RWPE2 (cell line): ENCODE data around the gene PACS1.

Experiments
- ATAC-seq: fragments of 200-7000 bp; cut with Tn5 transposase; 3 replicates; pipeline ENCODE4 v1.9.1; 2021; ENCODE audit warnings: low read depth
- DNase-seq: peaks from one replicate; pipeline ENCODE4 v3.0.0-alpha.2; 2020; ENCODE audit warnings: low spot score
- H3K27ac ChIP-seq: fragments of 450-650 bp; 2 replicates; pipeline ENCODE4 v1.5.1; 2017; ENCODE audit warnings: mild to moderate bottlenecking; ENCODE audit not compliant: poor library complexity, severe bottlenecking
- H3K27me3 ChIP-seq: fragments of 250-450 bp; sonication (Bioruptor Pico); 2 replicates; pipeline ENCODE4 v1.5.1; 2021; ENCODE audit warnings: mild to moderate bottlenecking, moderate library complexity; ENCODE audit not compliant: insufficient read depth, poor library complexity, severe bottlenecking
- H3K36me3 ChIP-seq: fragments of 250-450 bp; sonication (Bioruptor Pico); 2 replicates; pipeline ENCODE4 v1.5.1; 2020; ENCODE audit warnings: low read depth, mild to moderate bottlenecking, moderate library complexity
- H3K4me1 ChIP-seq: fragments of 250-450 bp; sonication (Bioruptor Pico); 2 replicates; pipeline ENCODE4 v1.5.1; 2021; ENCODE audit warnings: mild to moderate bottlenecking, moderate library complexity; ENCODE audit not compliant: insufficient read depth, poor library complexity, severe bottlenecking
- H3K4me3 ChIP-seq: fragments of 250-450 bp; sonication (Bioruptor Pico); 2 replicates; pipeline ENCODE4 v1.5.1; 2021; ENCODE audit warnings: mild to moderate bottlenecking, moderate library complexity; ENCODE audit not compliant: severe bottlenecking
- H3K9me3 ChIP-seq: fragments of 250-450 bp; sonication (Bioruptor Pico); 2 replicates; pipeline ENCODE4 v1.5.1; 2021; ENCODE audit warnings: mild to moderate bottlenecking, moderate library complexity; ENCODE audit not compliant: severe bottlenecking
- TF ChIP-seq, protein P1 (sequence below): fragments of 450-650 bp; IDR thresholded peaks from one replicate; pipeline ENCODE4 v1.5.1; 2017; ENCODE audit warnings: mild to moderate bottlenecking, moderate library complexity; ENCODE audit not compliant: poor library complexity, severe bottlenecking

Gene PACS1

DNA sequence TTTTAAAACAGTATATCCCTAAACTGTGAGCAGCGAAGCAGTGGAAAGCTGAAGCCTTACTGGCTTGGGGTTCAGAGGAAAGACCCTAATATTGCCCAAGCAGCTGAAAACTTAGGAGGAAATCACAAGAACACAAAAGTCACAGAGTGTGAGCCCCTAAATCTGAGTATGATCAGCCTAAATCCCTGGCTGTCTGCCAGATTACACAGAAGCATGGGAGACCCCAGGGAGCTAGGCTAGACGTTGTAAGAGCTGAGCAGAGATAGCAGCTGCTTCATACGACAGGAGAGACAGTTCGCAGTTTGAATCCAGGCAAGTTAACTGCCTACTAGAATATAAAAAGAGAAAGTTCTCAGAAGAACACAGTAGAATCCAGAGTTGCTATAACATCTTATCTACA, 81.2 kb downstream of the PACS1 start:
- ATAC-seq (no peak), DNase-seq (no peak)
- TF ChIP-seq, protein P1, sequence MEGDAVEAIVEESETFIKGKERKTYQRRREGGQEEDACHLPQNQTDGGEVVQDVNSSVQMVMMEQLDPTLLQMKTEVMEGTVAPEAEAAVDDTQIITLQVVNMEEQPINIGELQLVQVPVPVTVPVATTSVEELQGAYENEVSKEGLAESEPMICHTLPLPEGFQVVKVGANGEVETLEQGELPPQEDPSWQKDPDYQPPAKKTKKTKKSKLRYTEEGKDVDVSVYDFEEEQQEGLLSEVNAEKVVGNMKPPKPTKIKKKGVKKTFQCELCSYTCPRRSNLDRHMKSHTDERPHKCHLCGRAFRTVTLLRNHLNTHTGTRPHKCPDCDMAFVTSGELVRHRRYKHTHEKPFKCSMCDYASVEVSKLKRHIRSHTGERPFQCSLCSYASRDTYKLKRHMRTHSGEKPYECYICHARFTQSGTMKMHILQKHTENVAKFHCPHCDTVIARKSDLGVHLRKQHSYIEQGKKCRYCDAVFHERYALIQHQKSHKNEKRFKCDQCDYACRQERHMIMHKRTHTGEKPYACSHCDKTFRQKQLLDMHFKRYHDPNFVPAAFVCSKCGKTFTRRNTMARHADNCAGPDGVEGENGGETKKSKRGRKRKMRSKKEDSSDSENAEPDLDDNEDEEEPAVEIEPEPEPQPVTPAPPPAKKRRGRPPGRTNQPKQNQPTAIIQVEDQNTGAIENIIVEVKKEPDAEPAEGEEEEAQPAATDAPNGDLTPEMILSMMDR: no peak

DNA sequence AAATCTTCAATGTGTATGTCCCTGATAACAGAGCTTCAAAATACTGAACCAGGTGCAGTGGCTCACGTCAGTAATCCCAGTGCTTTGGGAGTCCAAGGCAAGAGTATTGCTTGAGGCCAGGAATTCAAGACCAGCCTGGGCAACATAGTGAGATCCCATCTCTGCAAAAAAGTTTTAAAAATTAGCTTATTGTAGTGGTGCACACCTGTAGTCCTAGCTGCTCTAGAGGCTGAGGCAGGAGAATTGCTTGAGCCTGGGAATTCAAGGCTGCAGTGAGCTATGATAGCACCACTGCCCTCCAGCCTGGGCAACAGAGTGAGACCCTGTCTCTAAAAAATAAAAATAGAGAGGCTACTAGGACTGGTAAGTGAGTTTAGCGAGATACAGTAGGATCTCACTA, 84.0 kb downstream of the PACS1 start:
- Histone ChIP-seq H3K36me3 (no peaks in the 10 kb centered on the region), H3K4me1 (no peaks in the 10 kb centered on the region), H3K9me3 (no peaks in the 10 kb centered on the region), H3K27me3 (no peaks in the 10 kb centered on the region), H3K27ac (no peak overlapping the region), H3K4me3 (no peak overlapping the region)
- no peak for ATAC-seq
- no peak for DNase-seq
- TF ChIP-seq, protein P1: no peak

More for the DNA sequence above, 81.2 kb downstream of the PACS1 start:
- Histone ChIP-seq H3K27me3 (no peaks in the 10 kb centered on the region), H3K4me1 (no peaks in the 10 kb centered on the region), H3K27ac (no peak overlapping the region), H3K36me3 (peaks cover 2% of the 10 kb centered on the region; the same call in 1 of the 2 replicates), H3K9me3 (peaks cover 4% of the 10 kb centered on the region), H3K4me3 (no peak overlapping the region)

DNA sequence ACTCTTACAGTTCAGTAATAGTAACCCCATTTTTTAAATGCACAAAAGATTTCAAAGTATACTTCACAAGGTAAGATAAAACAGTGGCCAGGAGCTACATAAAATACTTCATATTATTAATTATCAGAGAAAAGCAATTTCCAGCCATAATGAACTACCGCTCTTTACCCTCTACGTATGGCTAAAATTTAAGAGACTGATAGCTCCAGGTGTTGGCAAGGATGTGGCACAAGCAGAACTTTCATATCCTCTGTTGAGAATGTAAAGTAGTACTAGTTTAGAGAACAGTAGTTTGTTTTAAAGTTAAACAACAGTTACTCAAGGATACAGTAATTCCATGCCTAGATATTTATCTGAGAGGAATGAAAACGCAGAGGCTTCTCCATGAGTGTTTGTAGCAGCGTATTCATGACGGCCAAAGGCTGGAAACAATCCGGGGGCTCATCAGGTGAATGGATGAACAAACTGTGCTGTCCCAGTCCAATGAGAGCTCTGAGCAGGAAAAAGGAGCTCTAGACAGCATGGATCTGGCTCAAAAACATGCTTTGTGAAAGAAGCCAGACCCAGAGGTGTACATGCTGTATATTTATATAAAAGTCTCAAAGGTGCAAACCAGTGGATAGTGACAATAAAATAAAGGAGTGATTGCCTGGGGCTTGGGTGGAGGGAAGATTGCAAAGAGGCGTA, 85.5 kb downstream of the PACS1 start:
- Histone ChIP-seq H3K27me3 (no peaks in the 10 kb centered on the region), H3K27ac (no peak overlapping the region), H3K4me3 (no peak overlapping the region), H3K4me1 (no peaks in the 10 kb centered on the region), H3K9me3 (no peaks in the 10 kb centered on the region), H3K36me3 (no peaks in the 10 kb centered on the region)
- DNase-seq (no peak), ATAC-seq (no peak)
- TF ChIP-seq, protein P1: no peak

DNA sequence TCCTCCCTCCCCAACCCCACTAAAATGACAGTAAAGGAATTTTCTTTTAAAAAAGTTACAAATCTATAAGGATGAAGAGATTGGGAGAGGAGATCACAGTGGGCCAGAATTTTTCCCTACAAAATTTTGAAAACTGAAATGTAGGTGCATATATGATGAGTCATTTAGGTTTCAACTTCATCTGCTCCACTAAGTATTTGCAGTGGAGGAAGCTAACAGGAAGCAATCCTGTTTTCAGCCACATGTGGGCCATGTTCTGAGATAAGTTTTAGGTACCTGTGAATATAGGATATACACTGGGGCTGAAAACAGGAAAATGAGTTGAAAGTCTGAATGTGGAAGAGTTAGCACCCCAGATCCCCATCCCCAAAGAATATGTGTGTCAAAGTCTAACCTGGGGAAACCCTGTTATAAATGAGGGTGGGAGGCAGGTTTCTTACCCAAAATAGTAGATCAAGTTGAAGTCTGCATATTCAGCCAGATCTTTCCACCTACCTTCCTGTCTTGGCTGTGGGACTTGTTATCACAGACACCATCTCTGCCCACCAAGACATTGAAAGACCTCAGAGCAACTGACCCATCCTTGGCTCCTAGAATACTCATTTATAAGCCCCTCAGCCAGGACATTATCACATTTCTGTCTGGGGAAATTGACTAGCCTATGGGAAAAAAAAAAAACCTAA, 87.3 kb downstream of the PACS1 start:
- peak; percentile 40; the same call in 1 of the 3 replicates for ATAC-seq
- no peaks in the 10 kb centered on the region for H3K27me3 ChIP-seq

More for the DNA sequence above, 87.3 kb downstream of the PACS1 start:
- TF ChIP-seq, protein P1: peak; percentile 13
- Histone ChIP-seq H3K27ac (no peak overlapping the region), H3K4me1 (no peaks in the 10 kb centered on the region), H3K36me3 (no peaks in the 10 kb centered on the region), H3K9me3 (no peaks in the 10 kb centered on the region), H3K4me3 (no peak overlapping the region)
- DNase-seq: no peak
